Measurements from ENCODE around the gene CNTN1. TPM values are rescaled to one million over a fixed set of nuclear protein-coding genes. Genes with fewer than 3 reads are reported as not detected.

Gene CNTN1
- total RNA-seq, 1 experiment from 2014 or later = 6.5 TPM

DNA sequence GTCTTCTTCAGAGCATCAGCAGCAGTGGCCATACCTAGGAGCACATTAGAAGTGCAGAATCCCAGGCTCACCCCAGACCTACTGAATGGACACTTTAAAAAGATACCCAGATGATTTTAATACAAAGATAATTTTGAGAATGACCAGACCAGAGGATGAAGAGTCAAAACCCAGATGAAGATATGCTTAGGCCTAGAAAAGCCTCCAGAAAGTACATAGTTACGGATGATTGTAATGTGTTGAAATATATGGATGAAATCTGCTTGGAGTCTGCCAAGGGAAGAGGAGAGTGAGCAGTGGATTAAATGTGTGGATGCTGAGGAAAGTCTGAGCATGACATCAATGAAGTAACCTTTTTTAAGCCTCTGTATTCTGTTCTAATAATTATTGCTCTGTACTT is 245.7 kb downstream of the CNTN1 start:
- no peaks in the 10 kb centered on the region for H3K23me2 ChIP-seq (ENCODE audit: insufficient read length, low read depth, low read length, poor library complexity, severe bottlenecking)
- no peak overlapping the region for H3K9ac ChIP-seq (ENCODE audit: extremely low read depth, insufficient read length, low read length)
- no peaks in the 10 kb centered on the region for H4K20me1 ChIP-seq (ENCODE audit: control insufficient read depth, insufficient read depth, insufficient read length)
- H4K8ac ChIP-seq (replicated peaks; ENCODE audit: insufficient read length, low read depth, low read length) = no peak overlapping the region
- H3K27me3 Mint-ChIP-seq (ENCODE audit: low read depth) = no peaks in the 10 kb centered on the region
- no peaks in the 10 kb centered on the region for H3K79me2 ChIP-seq (ENCODE audit: insufficient read depth, low read length)
- no peak overlapping the region for H3K18ac ChIP-seq (ENCODE audit: insufficient read length, low read depth, low read length)
- H3K4me3 Mint-ChIP-seq = no peak overlapping the region
- H3K4me2 ChIP-seq (ENCODE audit: insufficient read depth, insufficient read length, low read length) = no peak overlapping the region
- H3K27ac ChIP-seq (ENCODE audit: insufficient read length, low read depth, low read length) = no peak overlapping the region
- no peaks in the 10 kb centered on the region for H3K27me3 ChIP-seq (ENCODE audit: insufficient read depth, low read length)
- no peaks in the 10 kb centered on the region for H3K79me1 ChIP-seq (ENCODE audit: insufficient read depth, low read depth, low read length, poor library complexity, severe bottlenecking)
- H2AFZ ChIP-seq (ENCODE audit: low read length) = no peak overlapping the region
- H3K56ac ChIP-seq (ENCODE audit: insufficient read length, low read depth, low read length) = no peak overlapping the region
- no peaks in the 10 kb centered on the region; a peak in 1 of 7 replicates for H3K36me3 Mint-ChIP-seq (ENCODE audit: insufficient read depth in 1 of 3, low read depth in 3 of 3)
- H3K4ac ChIP-seq (ENCODE audit: low read depth, low read length) = no peak overlapping the region
- H2AK5ac ChIP-seq (ENCODE audit: insufficient read length, low read length) = no peak overlapping the region
- WGBS (ENCODE audit: extremely low coverage, insufficient read length, low lambda C conversion rate) = no CpG with 5 or more reads among the region's 1 CpG
- no peak for DNase-seq
- H2BK12ac ChIP-seq (ENCODE audit: insufficient read length, low read depth, low read length) = no peak overlapping the region
- H3K27ac Mint-ChIP-seq = no peak overlapping the region
- no peak overlapping the region for H2BK5ac ChIP-seq (ENCODE audit: insufficient read length, low read length)
- H3T11ph ChIP-seq (ENCODE audit: low read length) = no peak overlapping the region
- peaks cover 0 to 3% of the 10 kb centered on the region in 2 experiments; a peak in 1 of 4 replicates for H3K4me1 Mint-ChIP-seq
- H2BK120ac ChIP-seq (ENCODE audit: low read depth, low read length, poor library complexity, severe bottlenecking) = no peak overlapping the region
- no peak overlapping the region for H2BK15ac ChIP-seq (ENCODE audit: low read depth, low read length)
- no peaks in the 10 kb centered on the region for H3K4me1 ChIP-seq (ENCODE audit: insufficient read depth, low read length)
- H4K5ac ChIP-seq (ENCODE audit: insufficient read length, low read depth, low read length) = no peak overlapping the region
- TF ChIP-seq, protein P1, sequence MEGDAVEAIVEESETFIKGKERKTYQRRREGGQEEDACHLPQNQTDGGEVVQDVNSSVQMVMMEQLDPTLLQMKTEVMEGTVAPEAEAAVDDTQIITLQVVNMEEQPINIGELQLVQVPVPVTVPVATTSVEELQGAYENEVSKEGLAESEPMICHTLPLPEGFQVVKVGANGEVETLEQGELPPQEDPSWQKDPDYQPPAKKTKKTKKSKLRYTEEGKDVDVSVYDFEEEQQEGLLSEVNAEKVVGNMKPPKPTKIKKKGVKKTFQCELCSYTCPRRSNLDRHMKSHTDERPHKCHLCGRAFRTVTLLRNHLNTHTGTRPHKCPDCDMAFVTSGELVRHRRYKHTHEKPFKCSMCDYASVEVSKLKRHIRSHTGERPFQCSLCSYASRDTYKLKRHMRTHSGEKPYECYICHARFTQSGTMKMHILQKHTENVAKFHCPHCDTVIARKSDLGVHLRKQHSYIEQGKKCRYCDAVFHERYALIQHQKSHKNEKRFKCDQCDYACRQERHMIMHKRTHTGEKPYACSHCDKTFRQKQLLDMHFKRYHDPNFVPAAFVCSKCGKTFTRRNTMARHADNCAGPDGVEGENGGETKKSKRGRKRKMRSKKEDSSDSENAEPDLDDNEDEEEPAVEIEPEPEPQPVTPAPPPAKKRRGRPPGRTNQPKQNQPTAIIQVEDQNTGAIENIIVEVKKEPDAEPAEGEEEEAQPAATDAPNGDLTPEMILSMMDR (conservative IDR thresholded peaks at IDR 0.05) = no peak
- H3K23ac ChIP-seq (ENCODE audit: insufficient read length, low read depth, low read length) = no peak overlapping the region
- H3K14ac ChIP-seq (ENCODE audit: insufficient read depth, low read length) = no peak overlapping the region
- H4K91ac ChIP-seq (ENCODE audit: insufficient read length, low read depth, low read length) = no peak overlapping the region
- no peaks in the 10 kb centered on the region; a peak in 1 of 5 replicates for H3K9me3 Mint-ChIP-seq
- H3K9me3 ChIP-seq (ENCODE audit: control insufficient read depth, low read depth, low read length) = no peaks in the 10 kb centered on the region
- H2BK20ac ChIP-seq (ENCODE audit: low read depth, low read length, poor library complexity, severe bottlenecking) = no peak overlapping the region

All from H9 (cell line).